HepG2 (cell line): ENCODE data around the gene IL6ST. TPM values are rescaled to one million over a fixed set of nuclear protein-coding genes. Genes with fewer than 3 reads are reported as not detected.
A peak's percentile ranks its signal among the peaks of the same experiment; 100 is the strongest.

Experiments used
- ATAC-seq: fragments of 200-7000 bp; cut with Tn5 transposase; 3 replicates; pipeline ENCODE4 v1.9.1; 2020; ENCODE audit warnings: mild to moderate bottlenecking, moderate library complexity
- BruUV-seq: library from RNA; stranded (reverse); fragments of 400-500 nt; replicated peaks from 2 replicates; lab custom pipeline; 2021; lab: Mats Ljungman, UMichigan
- CTCF ChIA-PET: fragments of 300-600 bp; formaldehyde crosslinking; extraction: SDS; loops from one replicate; lab custom pipeline; 2021; ENCODE audit warnings: low total read pairs, inconsistent platforms, low intra/inter-chr PET ratio; lab: Yijun Ruan, JAX
- POLR2A ChIA-PET: fragments of 350-600 bp; sonication (Branson Sonifier 250); formaldehyde crosslinking; loops from one replicate; lab custom pipeline; 2020; ENCODE audit warnings: antibody characterized with exemption, inconsistent platforms; lab: Yijun Ruan, JAX
- DNase-seq: peaks from one replicate; pipeline ENCODE4 v3.0.0-alpha.2; 2015; ENCODE audit warnings: low spot score
- FAIRE-seq: peaks from 3 replicates; lab custom pipeline; 2011; peaks lifted over from hg19 to GRCh38; lab: Jason Lieb, UNC
- H2AFZ ChIP-seq: one replicate; pipeline ENCODE4 v1.6.1; 2011; ENCODE audit warnings: low read length, inconsistent platforms
- H3K27ac ChIP-seq: fragments of 300-600 bp; 3 replicates; pipeline ENCODE4 v1.8.0; 2011; ENCODE audit warnings: mixed run types, mild to moderate bottlenecking, mixed read lengths, low read length, inconsistent platforms; ENCODE audit not compliant: insufficient read depth; ENCODE audit errors: extremely low read length
- H3K27me3 ChIP-seq, 2 experiments: fragments of 200-600 bp in 1 of 2; 2 replicates in 1 of 2; 3 replicates in 1 of 2; pipeline versions ENCODE4 v1.6.0 to v1.8.0; 2011; ENCODE audit warnings: low read length in 2 of 2, mild to moderate bottlenecking in 2 of 2, moderate library complexity in 2 of 2, inconsistent platforms in 1 of 2; ENCODE audit not compliant: insufficient read depth in 2 of 2, control insufficient read depth in 1 of 2
- H3K36me3 ChIP-seq, 2 experiments: fragments of 200-600 bp in 1 of 2; replicated peaks in 1 of 2; 2 replicates in 1 of 2; 3 replicates in 1 of 2; pipeline versions ENCODE4 v1.5.1 to v1.8.0; 2011; ENCODE audit warnings: low read length in 2 of 2, inconsistent platforms in 1 of 2; ENCODE audit not compliant: insufficient read depth in 2 of 2, control insufficient read depth in 1 of 2
- H3K4me1 ChIP-seq: 2 replicates; pipeline ENCODE4 v1.5.1; 2012; ENCODE audit warnings: low read length, inconsistent platforms; ENCODE audit not compliant: insufficient read depth
- H3K4me2 ChIP-seq: 2 replicates; pipeline ENCODE4 v1.6.0; 2011; ENCODE audit warnings: low read depth, low read length, inconsistent platforms
- H3K4me3 ChIP-seq, 3 experiments: fragments of 200-600 bp in 1 of 3; sonication (generic), shearing (Covaris generic) in 1 of 3; replicated peaks in 1 of 3; 2 replicates each; pipeline ENCODE4 v1.5.1; 2011 to 2016; ENCODE audit warnings: low read length in 3 of 3, inconsistent platforms in 2 of 3, low read depth in 2 of 3, mild to moderate bottlenecking in 2 of 3, control low read depth in 1 of 3, mixed read lengths in 1 of 3; ENCODE audit not compliant: insufficient read depth in 1 of 3
- H3K79me2 ChIP-seq: one replicate; pipeline ENCODE4 v1.6.1; 2011; ENCODE audit warnings: low read length, inconsistent platforms; ENCODE audit not compliant: insufficient read depth
- H3K9ac ChIP-seq: 2 replicates; pipeline ENCODE4 v1.6.0; 2011; ENCODE audit warnings: mild to moderate bottlenecking, low read depth, low read length, inconsistent platforms; ENCODE audit not compliant: insufficient read depth
- H3K9me3 ChIP-seq: 2 replicates; pipeline ENCODE4 v1.5.1; 2012; ENCODE audit warnings: mild to moderate bottlenecking, low read length
- H4K20me1 ChIP-seq: 2 replicates; pipeline ENCODE4 v1.6.0; 2011; ENCODE audit warnings: inconsistent platforms, mild to moderate bottlenecking, low read length, moderate library complexity; ENCODE audit not compliant: insufficient read depth
- FOXJ3 ChIP-seq: sonication (generic); formaldehyde crosslinking; IDR thresholded peaks from 2 replicates; pipeline ENCODE4 v1.4.0; 2020; ENCODE audit warnings: missing genetic modification reagents, mild to moderate bottlenecking, borderline replicate concordance
- HDAC6 ChIP-seq: fragments of 200-600 bp; sonication (generic); IDR thresholded peaks from 2 replicates; pipeline ENCODE4 v1.7.0; 2017; ENCODE audit warnings: mild to moderate bottlenecking, antibody characterized with exemption, low read length, low read depth
- HHEX ChIP-seq: IDR thresholded peaks from 2 replicates; pipeline ENCODE4 v1.6.1; 2016; ENCODE audit warnings: control low read depth
- HNF4A ChIP-seq: sonication (generic); formaldehyde crosslinking; IDR thresholded peaks from 2 replicates; pipeline ENCODE4 v1.4.0; 2020; ENCODE audit warnings: missing genetic modification reagents
- PAXIP1 ChIP-seq: sonication (generic); formaldehyde crosslinking; conservative IDR thresholded peaks from 2 replicates; pipeline ENCODE4 v1.4.0; 2020; ENCODE audit warnings: mild to moderate bottlenecking, missing genetic modification reagents, moderate library complexity
- SOX5 ChIP-seq: IDR thresholded peaks from 2 replicates; pipeline ENCODE4 v1.6.1; 2016; ENCODE audit warnings: borderline replicate concordance
- ZBTB14 ChIP-seq: sonication (generic); formaldehyde crosslinking; IDR thresholded peaks from 2 replicates; pipeline ENCODE4 v1.4.0; 2020; ENCODE audit warnings: missing genetic modification reagents
- ZNF224 ChIP-seq: sonication (generic); formaldehyde crosslinking; IDR thresholded peaks from 2 replicates; pipeline ENCODE4 v1.5.0; 2020; ENCODE audit warnings: mild to moderate bottlenecking, missing genetic modification reagents
- ZNF260 ChIP-seq: sonication (generic); formaldehyde crosslinking; IDR thresholded peaks from 2 replicates; pipeline ENCODE4 v1.4.0; 2020; ENCODE audit warnings: missing genetic modification reagents, low read depth, mild to moderate bottlenecking, borderline replicate concordance
- ZNF280D ChIP-seq: sonication (generic); formaldehyde crosslinking; IDR thresholded peaks from 2 replicates; pipeline ENCODE4 v1.5.1; 2020; ENCODE audit warnings: mild to moderate bottlenecking, missing genetic modification reagents
- ZNF292 ChIP-seq: sonication (generic); formaldehyde crosslinking; IDR thresholded peaks from 2 replicates; pipeline ENCODE4 v1.8.1; 2022; ENCODE audit warnings: mild to moderate bottlenecking, low read depth, missing genetic modification reagents, borderline replicate concordance
- ZNF317 ChIP-seq: sonication (generic); formaldehyde crosslinking; IDR thresholded peaks from 2 replicates; pipeline ENCODE4 v1.5.0; 2020; ENCODE audit warnings: mild to moderate bottlenecking, missing genetic modification reagents
- ZNF383 ChIP-seq: sonication (generic); formaldehyde crosslinking; IDR thresholded peaks from 2 replicates; pipeline ENCODE4 v1.4.0; 2020; ENCODE audit warnings: missing genetic modification reagents, mild to moderate bottlenecking, borderline replicate concordance
- ZNF496 ChIP-seq: sonication (generic); formaldehyde crosslinking; IDR thresholded peaks from 2 replicates; pipeline ENCODE4 v1.8.1; 2023; ENCODE audit warnings: mild to moderate bottlenecking, moderate library complexity, missing genetic modification reagents; ENCODE audit not compliant: insufficient replicate concordance
- ZNF674 ChIP-seq: sonication (generic); formaldehyde crosslinking; IDR thresholded peaks from 2 replicates; pipeline ENCODE4 v1.5.0; 2020; ENCODE audit warnings: low read depth, mild to moderate bottlenecking, missing genetic modification reagents
- ZNF790 ChIP-seq: sonication (generic); formaldehyde crosslinking; IDR thresholded peaks from 2 replicates; pipeline ENCODE4 v1.8.0; 2022; ENCODE audit warnings: missing genetic modification reagents, mild to moderate bottlenecking, borderline replicate concordance
- ZNF792 ChIP-seq: IDR thresholded peaks from 2 replicates; pipeline ENCODE4 v1.6.1; 2016
- WGBS: methylation state at CpG from one replicate; pipeline ENCODE4 v1.1.6; 2017; ENCODE audit warnings: low lambda C conversion rate; 5-methylcytosine and 5-hydroxymethylcytosine counted together
- in situ Hi-C: cut with HindIII; loops from 2 replicates; pipeline ENCODE4 v1.10.0; 2017; ENCODE audit warnings: low pct_unique_long_range_greater_than_20kb; ENCODE audit not compliant: extremely low pct_ligation_motif_present
- intact Hi-C: fragments of 100-400 bp; cut with micrococcal nuclease; formaldehyde crosslinking; loops from one replicate; pipeline ENCODE4 v1.10.0; 2022; ENCODE audit not compliant: unreplicated experiment
- polyA plus RNA-seq, 8 experiments: library from polyadenylated mRNA; depleted of rRNA in 3 of 8; stranded (reverse) in 7 of 8; unstranded in 1 of 8; fragments of >200 nt; fragmentation: Illumina TruSeq in 4 of 8; extraction: Trizol in 4 of 8; gene quantifications; 2 replicates each; pipeline versions ENCODE4 v1.2.1 to v1.2.3, GENCODE V29; 2011 to 2016; ENCODE audit warnings: low read depth in 4 of 8, missing spikeins in 1 of 8, mixed read lengths in 1 of 8; ENCODE audit not compliant: insufficient read depth in 1 of 8
- total RNA-seq, 5 experiments: library from RNA; depleted of rRNA; stranded (reverse); fragments of >200 nt; fragmentation: Illumina TruSeq; extraction: Trizol; gene quantifications; 2 replicates each; pipeline ENCODE4 v1.2.3, GENCODE V29; 2016; ENCODE audit warnings: low read depth in 1 of 5

IL6ST gene
- total and polyA plus RNA-seq, 2 of the 13 experiments (the other 11 are each of a cell fraction or from before 2014, with no cell fraction given) = 66.6 to 166 TPM

- peak; percentile 84 for ATAC-seq
- 10% methylated on average over 2 of the region's 2 CpGs for WGBS
- H2AFZ ChIP-seq = no peak overlapping the region
- TF ChIP-seq FOXJ3 (CRISPR knock-in tag) = no peak; the same call in 1 of the 2 replicates
- TF ChIP-seq HHEX (CRISPR knock-in tag) = no peak
- TF ChIP-seq ZNF496 (CRISPR knock-in tag) = no peak
- peak; percentile 38; the same call in 1 of the 2 replicates for TF ChIP-seq SOX5 (CRISPR knock-in tag)
- TF ChIP-seq ZNF790 = no peak
- TF ChIP-seq ZNF224 = no peak
- no peak for TF ChIP-seq ZNF383 (CRISPR knock-in tag)
- no peak for TF ChIP-seq ZBTB14
- 0 out of 2 replicates have a peak, but pooled peaks have one; percentile 27 for TF ChIP-seq ZNF792 (CRISPR knock-in tag)
- no peak for TF ChIP-seq ZNF317 (CRISPR knock-in tag)
- no peak for TF ChIP-seq ZNF674 (CRISPR knock-in tag)
- no peak for TF ChIP-seq ZNF260
- no peak for TF ChIP-seq HDAC6
- TF ChIP-seq PAXIP1 = peak; percentile 56
- TF ChIP-seq HNF4A (CRISPR knock-in tag) = peak; percentile 92
- no peak for TF ChIP-seq ZNF280D (CRISPR knock-in tag)
- no peak for TF ChIP-seq ZNF292 (CRISPR knock-in tag)
Measured at GRCh38 chr5:56003179-56003578, 8.4 kb upstream of the IL6ST start.

More at GRCh38 chr5:56003179-56003578, 8.4 kb upstream of the IL6ST start:
- no peak overlapping the region for H3K9ac ChIP-seq
- H3K27ac ChIP-seq = peak overlapping the region; percentile 65
- peaks cover 41% of the 10 kb centered on the region for H3K4me1 ChIP-seq
- no peaks in the 10 kb centered on the region for H3K79me2 ChIP-seq
- ChIA-PET CTCF (no interaction called here), POLR2A (interaction anchor here (0.7 to 3.2 kb wide), 8 partner anchors 8 to 199 kb away, joined by 3 to 15 read pairs (median 6); partner anchors contain the start of gene IL6ST)
- intact Hi-C loops = loop anchor here (1.0 kb wide), 1 partner anchor 8 kb away; no protein-coding TSS in a partner anchor
- peak; percentile 90 for DNase-seq
- FAIRE-seq = peak; percentile 62
- peaks cover 8% of the 10 kb centered on the region for H3K9me3 ChIP-seq
- in situ Hi-C loops = no loop called here
- H3K4me3 ChIP-seq = no peak overlapping the region
- H3K4me2 ChIP-seq = peak overlapping the region; percentile 11; the same call in 1 of the 2 replicates
- H3K27me3 ChIP-seq = no peaks in the 10 kb centered on the region
- no peaks in the 10 kb centered on the region for H3K36me3 ChIP-seq
- no TSS peak for BruUV-seq
- H4K20me1 ChIP-seq = no peaks in the 10 kb centered on the region
